D721Med (cell line): ENCODE measurements around the gene THSD4.
A peak's percentile ranks its signal among the peaks of the same experiment; 100 is the strongest.

Experiments
- DNase-seq: peaks from one replicate; pipeline ENCODE4 v3.0.0; 2011; ENCODE audit warnings: low spot score; ENCODE audit not compliant: insufficient read length
- FAIRE-seq: peaks from 2 replicates; lab custom pipeline; 2011; peaks lifted over from hg19 to GRCh38; lab: Jason Lieb, UNC
- TF ChIP-seq, protein P1 (sequence below): IDR thresholded peaks from 2 replicates; pipeline ENCODE4 v1.5.1; 2012; ENCODE audit warnings: mild to moderate bottlenecking, control low read depth; ENCODE audit not compliant: insufficient read depth; ENCODE audit errors: missing control alignments

THSD4 gene

GRCh38 chr15:71096676-71097075 is 18.6 kb upstream of the THSD4 start:
- TF ChIP-seq, protein P1, sequence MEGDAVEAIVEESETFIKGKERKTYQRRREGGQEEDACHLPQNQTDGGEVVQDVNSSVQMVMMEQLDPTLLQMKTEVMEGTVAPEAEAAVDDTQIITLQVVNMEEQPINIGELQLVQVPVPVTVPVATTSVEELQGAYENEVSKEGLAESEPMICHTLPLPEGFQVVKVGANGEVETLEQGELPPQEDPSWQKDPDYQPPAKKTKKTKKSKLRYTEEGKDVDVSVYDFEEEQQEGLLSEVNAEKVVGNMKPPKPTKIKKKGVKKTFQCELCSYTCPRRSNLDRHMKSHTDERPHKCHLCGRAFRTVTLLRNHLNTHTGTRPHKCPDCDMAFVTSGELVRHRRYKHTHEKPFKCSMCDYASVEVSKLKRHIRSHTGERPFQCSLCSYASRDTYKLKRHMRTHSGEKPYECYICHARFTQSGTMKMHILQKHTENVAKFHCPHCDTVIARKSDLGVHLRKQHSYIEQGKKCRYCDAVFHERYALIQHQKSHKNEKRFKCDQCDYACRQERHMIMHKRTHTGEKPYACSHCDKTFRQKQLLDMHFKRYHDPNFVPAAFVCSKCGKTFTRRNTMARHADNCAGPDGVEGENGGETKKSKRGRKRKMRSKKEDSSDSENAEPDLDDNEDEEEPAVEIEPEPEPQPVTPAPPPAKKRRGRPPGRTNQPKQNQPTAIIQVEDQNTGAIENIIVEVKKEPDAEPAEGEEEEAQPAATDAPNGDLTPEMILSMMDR: no peak
- no peak for DNase-seq
- FAIRE-seq: no peak

DNA sequence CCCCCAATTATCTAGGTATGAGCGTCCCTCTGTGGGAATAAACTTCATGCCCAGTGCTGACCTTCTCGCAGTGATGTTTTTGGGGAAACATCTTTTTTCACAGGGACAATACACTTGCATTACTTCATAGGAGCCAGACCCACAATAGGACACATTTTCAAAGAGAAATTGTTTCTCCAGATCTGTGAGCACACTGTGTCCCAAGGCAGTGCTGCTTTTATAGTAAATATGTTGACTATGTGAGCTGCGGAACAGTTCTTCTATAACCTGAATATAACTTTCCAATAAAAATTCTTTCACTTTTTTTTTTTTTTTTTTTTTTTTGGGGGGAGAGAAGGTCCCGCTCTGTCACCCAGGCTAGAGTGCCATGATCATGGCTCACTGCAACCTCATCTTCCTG is 17.4 kb upstream of the THSD4 start:
- TF ChIP-seq, protein P1: no peak
- FAIRE-seq (no peak), DNase-seq (no peak)

- TF ChIP-seq, protein P1: no peak
- no peak for FAIRE-seq
- no peak for DNase-seq
Observed at GRCh38 chr15:71098920-71099319, 16.4 kb upstream of the THSD4 start.

DNA sequence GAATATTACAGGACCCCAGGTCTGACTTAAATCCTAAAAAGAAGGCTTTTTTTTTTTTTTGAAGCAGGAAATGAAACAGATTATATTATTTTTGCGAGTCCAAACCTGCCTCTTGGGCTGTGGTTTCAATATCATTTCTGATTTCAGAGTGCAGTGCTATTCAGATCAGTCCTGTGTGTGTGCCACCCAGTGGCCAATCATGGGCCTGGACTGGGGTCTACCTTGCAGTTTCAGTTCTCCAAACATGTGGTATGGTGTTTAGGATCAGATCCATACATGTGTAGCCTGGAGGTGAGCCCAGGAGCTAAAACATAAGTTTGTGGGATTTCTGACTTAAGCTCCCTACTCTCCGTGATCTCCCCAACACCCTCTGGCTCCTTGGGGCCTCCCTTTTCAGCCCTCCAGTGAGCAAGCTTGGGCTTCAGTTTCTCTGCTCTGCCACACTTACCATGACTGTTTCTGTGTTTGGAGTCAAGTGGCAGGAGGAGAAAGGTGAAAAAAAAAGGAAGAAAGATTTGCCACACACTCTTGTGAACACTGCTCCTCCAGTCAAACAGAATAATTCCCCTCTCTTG is 12.1 kb upstream of the THSD4 start:
- TF ChIP-seq, protein P1: peak; percentile 13

DNA sequence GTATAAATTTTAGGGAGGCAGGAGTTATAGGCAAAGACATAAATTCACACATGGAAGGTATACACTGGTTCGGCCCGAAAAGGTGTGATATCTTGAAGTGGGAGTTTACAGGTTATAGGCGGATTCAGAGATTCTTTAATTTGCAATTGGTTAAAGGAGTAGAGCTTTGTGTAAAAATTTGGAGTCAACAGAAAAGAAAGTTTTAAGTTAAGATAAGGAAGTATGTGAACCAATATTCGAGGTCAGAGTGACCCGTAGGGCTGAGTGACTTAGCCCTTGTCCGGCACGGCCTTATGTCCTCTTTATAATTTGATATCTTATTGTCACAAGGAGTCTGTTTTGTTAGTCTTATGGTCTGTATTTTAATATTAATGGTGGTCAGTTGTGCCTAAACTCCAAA is 10.6 kb upstream of the THSD4 start:
- TF ChIP-seq, protein P1: no peak
- DNase-seq (no peak), FAIRE-seq (no peak)

More for the DNA sequence above, 12.1 kb upstream of the THSD4 start:
- FAIRE-seq (no peak), DNase-seq (no peak)

DNA sequence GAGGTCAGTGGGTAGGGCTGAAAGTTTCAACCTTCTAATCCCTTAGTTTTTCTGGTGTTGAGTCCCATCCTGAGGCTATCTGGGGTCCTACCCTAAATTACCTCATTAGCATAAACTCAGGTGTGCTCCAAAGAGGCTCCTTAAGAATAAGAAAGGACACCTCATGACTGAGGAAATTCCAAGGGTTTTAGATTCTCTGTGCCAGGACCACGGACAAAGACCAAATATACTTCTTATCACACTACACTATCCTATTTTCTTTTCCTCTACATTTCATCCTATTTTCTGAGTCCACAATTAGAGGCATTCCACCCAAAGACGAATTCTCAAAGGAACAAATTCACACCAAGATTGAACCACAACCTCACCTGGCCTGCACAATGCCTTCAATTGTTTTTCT is 9.8 kb upstream of the THSD4 start:
- DNase-seq: no peak
- no peak for FAIRE-seq
- TF ChIP-seq, protein P1: no peak

DNA sequence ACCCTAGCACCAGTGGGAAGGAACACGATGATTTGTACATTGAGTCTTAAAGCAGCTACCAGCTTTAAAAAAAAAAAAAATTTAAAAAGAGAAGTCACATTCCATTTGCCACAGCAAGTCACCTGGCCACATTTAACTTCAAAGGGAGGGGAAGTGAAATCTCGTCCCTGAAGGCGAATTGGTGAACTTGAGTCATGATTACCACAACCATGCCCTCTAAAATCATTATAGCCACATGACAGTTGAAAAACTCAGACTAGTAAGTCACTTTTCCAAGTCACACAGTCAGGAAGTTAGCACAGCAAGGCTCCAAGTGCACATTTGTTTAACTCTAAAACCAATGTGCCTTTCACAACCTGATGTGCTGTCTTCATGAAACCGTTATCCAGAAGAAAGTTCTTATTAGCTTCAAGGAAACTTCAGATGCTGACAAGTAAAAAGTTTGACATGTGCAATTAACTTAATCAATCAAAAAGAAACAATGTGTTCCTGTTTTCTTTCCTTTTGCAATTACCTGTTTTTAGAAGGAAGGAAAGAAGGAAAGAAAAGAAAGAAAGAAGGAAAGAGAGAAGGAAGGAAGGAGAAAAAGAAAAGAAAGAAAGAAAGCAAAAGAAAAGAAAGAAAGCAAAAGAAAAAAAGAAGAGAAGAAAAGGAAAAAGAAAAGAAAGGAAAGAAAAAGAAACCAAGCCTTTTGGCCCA is 8.3 kb upstream of the THSD4 start:
- no peak for FAIRE-seq
- no peak for DNase-seq
- TF ChIP-seq, protein P1: no peak
